Neural cell (in vitro differentiated cells): ENCODE results near the gene CGB3. TPM values are rescaled to one million over a fixed set of nuclear protein-coding genes. Genes with fewer than 3 reads are reported as not detected.

Source experiments
- H2AFZ ChIP-seq: fragments of 200-600, 300-800 bp; sonication (generic), shearing (Covaris generic); 2 replicates; pipeline ENCODE4 v1.6.0; 2014; ENCODE audit warnings: low read depth, mild to moderate bottlenecking, antibody characterized with exemption, low read length, moderate library complexity
- H3F3A ChIP-seq: fragments of 200-600 bp; shearing (Covaris generic); 2 replicates; pipeline ENCODE4 v1.6.1; 2016; ENCODE audit warnings: mild to moderate bottlenecking, moderate library complexity, mixed read lengths, antibody characterized with exemption, low read length; ENCODE audit not compliant: insufficient read depth, poor library complexity, severe bottlenecking
- H3K27ac ChIP-seq: fragments of 200-600, 300-800 bp; sonication (generic), shearing (Covaris generic); 2 replicates; pipeline ENCODE4 v1.5.1; 2014; ENCODE audit warnings: mild to moderate bottlenecking, low read length, moderate library complexity
- H3K27me3 ChIP-seq: fragments of 300-800, 200-600 bp; sonication (generic), shearing (Covaris generic); 2 replicates; pipeline ENCODE4 v1.6.0; 2014; ENCODE audit warnings: mild to moderate bottlenecking, low read depth, low read length, moderate library complexity; ENCODE audit not compliant: insufficient read depth
- H3K36me3 ChIP-seq: fragments of 300-800, 200-600 bp; sonication (generic), shearing (Covaris generic); 2 replicates; pipeline ENCODE4 v1.5.1; 2014; ENCODE audit warnings: mild to moderate bottlenecking, antibody characterized with exemption, low read length, moderate library complexity; ENCODE audit not compliant: insufficient read depth
- H3K4me2 ChIP-seq: fragments of 300-800, 200-600 bp; sonication (generic), shearing (Covaris generic); 2 replicates; pipeline ENCODE4 v1.6.0; 2014; ENCODE audit warnings: mild to moderate bottlenecking, low read length
- H3K4me3 ChIP-seq: fragments of 300-800, 200-600 bp; sonication (generic), shearing (Covaris generic); 2 replicates; pipeline ENCODE4 v1.5.1; 2014; ENCODE audit warnings: mild to moderate bottlenecking, low read length, moderate library complexity
- H3K79me2 ChIP-seq: fragments of 200-600 bp; shearing (Covaris generic); replicated peaks from 2 replicates; pipeline ENCODE4 v1.6.0; 2014; ENCODE audit warnings: mild to moderate bottlenecking, low read length, moderate library complexity; ENCODE audit not compliant: insufficient read depth
- H3K9ac ChIP-seq: fragments of 300-800, 200-600 bp; sonication (generic), shearing (Covaris generic); 2 replicates; pipeline ENCODE4 v1.6.1; 2016; ENCODE audit warnings: mild to moderate bottlenecking, low read length, mixed read lengths
- H3K9me2 ChIP-seq: fragments of 200-600 bp; shearing (Covaris generic); 2 replicates; pipeline ENCODE4 v1.6.1; 2016; ENCODE audit warnings: mild to moderate bottlenecking, low read length, mixed read lengths; ENCODE audit not compliant: insufficient read depth
- H3K9me3 ChIP-seq: fragments of 200-600, 300-800 bp; sonication (generic), shearing (Covaris generic); 2 replicates; pipeline ENCODE4 v1.6.1; 2016; ENCODE audit warnings: mild to moderate bottlenecking, mixed run types, low read length, moderate library complexity, mixed read lengths
- H4K20me1 ChIP-seq: fragments of 200-600 bp; shearing (Covaris generic); 2 replicates; pipeline ENCODE4 v1.6.1; 2016; ENCODE audit warnings: mild to moderate bottlenecking, mixed run types; ENCODE audit not compliant: insufficient read depth
- EP300 ChIP-seq: fragments of 450-650 bp; conservative IDR thresholded peaks from 2 replicates; pipeline ENCODE4 v1.6.1; 2014; ENCODE audit warnings: antibody characterized with exemption, mild to moderate bottlenecking, moderate library complexity; ENCODE audit not compliant: poor library complexity, severe bottlenecking
- EZH2 ChIP-seq: fragments of 200-600, 300-800 bp; shearing (Covaris generic), sonication (generic); IDR thresholded peaks from 2 replicates; pipeline ENCODE4 v1.6.1; 2014; ENCODE audit warnings: antibody characterized with exemption, low read length, borderline replicate concordance, mild to moderate bottlenecking; ENCODE audit not compliant: insufficient read depth, poor library complexity, severe bottlenecking
- MXI1 ChIP-seq: fragments of 450-650 bp; conservative IDR thresholded peaks from 2 replicates; pipeline ENCODE4 v1.6.1; 2014; ENCODE audit warnings: antibody characterized with exemption, mild to moderate bottlenecking; ENCODE audit not compliant: poor library complexity, severe bottlenecking
- POLR2AphosphoS5 ChIP-seq: IDR thresholded peaks from 2 replicates; pipeline ENCODE4 v1.6.1; 2012
- RAD21 ChIP-seq: fragments of 450-650 bp; conservative IDR thresholded peaks from 2 replicates; pipeline ENCODE4 v1.6.1; 2014; ENCODE audit warnings: antibody characterized with exemption, mild to moderate bottlenecking, moderate library complexity
- SMC3 ChIP-seq: fragments of 450-650 bp; conservative IDR thresholded peaks from 2 replicates; pipeline ENCODE4 v1.6.1; 2014; ENCODE audit warnings: antibody characterized with exemption, mild to moderate bottlenecking, moderate library complexity; ENCODE audit not compliant: poor library complexity
- TAF1 ChIP-seq: IDR thresholded peaks from 2 replicates; pipeline ENCODE4 v1.6.1; 2012; ENCODE audit warnings: low read depth
- polyA plus RNA-seq: library from polyadenylated mRNA; depleted of rRNA; stranded (reverse); fragments of >200 nt; gene quantifications from 2 replicates; pipeline ENCODE4 v1.2.3, GENCODE V29; 2014
- TF ChIP-seq, protein P1 (sequence below): fragments of 450-650 bp; IDR thresholded peaks from 2 replicates; pipeline ENCODE4 v1.5.1; 2014; ENCODE audit warnings: antibody characterized with exemption, mild to moderate bottlenecking, moderate library complexity; ENCODE audit not compliant: poor library complexity, severe bottlenecking
- TF ChIP-seq, protein P2 (sequence below): IDR thresholded peaks from 2 replicates; pipeline ENCODE4 v1.6.1; 2012; ENCODE audit warnings: borderline replicate concordance

The CGB3 gene
- polyA plus RNA-seq, 1 donor from 2014 or later = not detected

DNA sequence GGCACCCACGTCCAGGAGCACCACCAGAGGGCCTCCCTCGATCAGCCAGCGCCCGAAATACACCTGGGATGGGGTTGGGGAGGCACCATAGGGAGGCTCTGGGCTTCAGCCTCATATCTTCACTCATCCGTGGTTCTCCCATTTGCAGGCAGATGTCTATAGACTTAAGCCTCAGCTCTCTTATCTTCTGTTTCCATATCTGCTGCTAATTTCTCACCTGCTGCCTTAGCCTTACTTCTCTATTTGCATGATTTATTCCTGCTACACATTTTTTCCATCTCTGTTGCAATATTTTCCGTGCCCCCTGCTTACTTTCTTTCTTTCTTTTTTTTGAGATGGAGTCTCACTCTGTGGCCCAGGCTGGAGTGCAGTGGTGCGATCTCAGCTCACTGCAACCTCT, 36.8 kb downstream of the CGB3 start:
- no peaks in the 10 kb centered on the region for H4K20me1 ChIP-seq
- no peak overlapping the region for H3K4me2 ChIP-seq
- no peak overlapping the region for H3K9ac ChIP-seq
- peaks cover 6% of the 10 kb centered on the region for H3K79me2 ChIP-seq
- H3K9me2 ChIP-seq = no peaks in the 10 kb centered on the region
- H3K4me3 ChIP-seq = no peak overlapping the region
- no peak overlapping the region for H3K27ac ChIP-seq
- no peaks in the 10 kb centered on the region for H3K27me3 ChIP-seq
- no peak overlapping the region for H2AFZ ChIP-seq
- no peaks in the 10 kb centered on the region for H3F3A ChIP-seq
- H3K9me3 ChIP-seq = no peaks in the 10 kb centered on the region
- TF ChIP-seq SMC3 (no peak), MXI1 (no peak), RAD21 (no peak), TAF1 (no peak), EP300 (no peak), POLR2AphosphoS5 (no peak), EZH2 (no peak)
- TF ChIP-seq, protein P1, sequence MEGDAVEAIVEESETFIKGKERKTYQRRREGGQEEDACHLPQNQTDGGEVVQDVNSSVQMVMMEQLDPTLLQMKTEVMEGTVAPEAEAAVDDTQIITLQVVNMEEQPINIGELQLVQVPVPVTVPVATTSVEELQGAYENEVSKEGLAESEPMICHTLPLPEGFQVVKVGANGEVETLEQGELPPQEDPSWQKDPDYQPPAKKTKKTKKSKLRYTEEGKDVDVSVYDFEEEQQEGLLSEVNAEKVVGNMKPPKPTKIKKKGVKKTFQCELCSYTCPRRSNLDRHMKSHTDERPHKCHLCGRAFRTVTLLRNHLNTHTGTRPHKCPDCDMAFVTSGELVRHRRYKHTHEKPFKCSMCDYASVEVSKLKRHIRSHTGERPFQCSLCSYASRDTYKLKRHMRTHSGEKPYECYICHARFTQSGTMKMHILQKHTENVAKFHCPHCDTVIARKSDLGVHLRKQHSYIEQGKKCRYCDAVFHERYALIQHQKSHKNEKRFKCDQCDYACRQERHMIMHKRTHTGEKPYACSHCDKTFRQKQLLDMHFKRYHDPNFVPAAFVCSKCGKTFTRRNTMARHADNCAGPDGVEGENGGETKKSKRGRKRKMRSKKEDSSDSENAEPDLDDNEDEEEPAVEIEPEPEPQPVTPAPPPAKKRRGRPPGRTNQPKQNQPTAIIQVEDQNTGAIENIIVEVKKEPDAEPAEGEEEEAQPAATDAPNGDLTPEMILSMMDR = no peak
- TF ChIP-seq, protein P2, sequence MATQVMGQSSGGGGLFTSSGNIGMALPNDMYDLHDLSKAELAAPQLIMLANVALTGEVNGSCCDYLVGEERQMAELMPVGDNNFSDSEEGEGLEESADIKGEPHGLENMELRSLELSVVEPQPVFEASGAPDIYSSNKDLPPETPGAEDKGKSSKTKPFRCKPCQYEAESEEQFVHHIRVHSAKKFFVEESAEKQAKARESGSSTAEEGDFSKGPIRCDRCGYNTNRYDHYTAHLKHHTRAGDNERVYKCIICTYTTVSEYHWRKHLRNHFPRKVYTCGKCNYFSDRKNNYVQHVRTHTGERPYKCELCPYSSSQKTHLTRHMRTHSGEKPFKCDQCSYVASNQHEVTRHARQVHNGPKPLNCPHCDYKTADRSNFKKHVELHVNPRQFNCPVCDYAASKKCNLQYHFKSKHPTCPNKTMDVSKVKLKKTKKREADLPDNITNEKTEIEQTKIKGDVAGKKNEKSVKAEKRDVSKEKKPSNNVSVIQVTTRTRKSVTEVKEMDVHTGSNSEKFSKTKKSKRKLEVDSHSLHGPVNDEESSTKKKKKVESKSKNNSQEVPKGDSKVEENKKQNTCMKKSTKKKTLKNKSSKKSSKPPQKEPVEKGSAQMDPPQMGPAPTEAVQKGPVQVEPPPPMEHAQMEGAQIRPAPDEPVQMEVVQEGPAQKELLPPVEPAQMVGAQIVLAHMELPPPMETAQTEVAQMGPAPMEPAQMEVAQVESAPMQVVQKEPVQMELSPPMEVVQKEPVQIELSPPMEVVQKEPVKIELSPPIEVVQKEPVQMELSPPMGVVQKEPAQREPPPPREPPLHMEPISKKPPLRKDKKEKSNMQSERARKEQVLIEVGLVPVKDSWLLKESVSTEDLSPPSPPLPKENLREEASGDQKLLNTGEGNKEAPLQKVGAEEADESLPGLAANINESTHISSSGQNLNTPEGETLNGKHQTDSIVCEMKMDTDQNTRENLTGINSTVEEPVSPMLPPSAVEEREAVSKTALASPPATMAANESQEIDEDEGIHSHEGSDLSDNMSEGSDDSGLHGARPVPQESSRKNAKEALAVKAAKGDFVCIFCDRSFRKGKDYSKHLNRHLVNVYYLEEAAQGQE = no peak
- H3K36me3 ChIP-seq = no peaks in the 10 kb centered on the region

DNA sequence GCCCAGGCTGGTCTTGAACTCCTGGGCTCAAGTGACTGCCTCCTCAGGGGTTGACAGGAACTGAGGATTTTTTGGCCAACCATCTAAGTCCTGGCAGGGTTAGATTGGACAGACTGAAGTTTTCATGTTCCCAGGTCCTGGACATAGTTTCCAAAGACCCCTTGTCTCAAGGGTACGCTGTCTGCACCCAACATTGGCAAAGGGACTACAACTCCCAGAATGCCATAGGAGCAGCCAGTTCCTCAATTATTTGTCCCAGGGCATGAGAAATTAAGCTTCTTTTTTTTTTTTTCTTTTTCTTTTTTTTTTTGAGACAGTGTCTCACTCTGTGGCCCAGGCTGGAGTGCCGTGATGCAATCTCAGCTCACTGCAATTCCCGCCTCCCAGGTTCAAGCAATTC, 37.9 kb downstream of the CGB3 start:
- H3F3A ChIP-seq = no peaks in the 10 kb centered on the region
- H4K20me1 ChIP-seq = no peaks in the 10 kb centered on the region
- H3K27me3 ChIP-seq = no peaks in the 10 kb centered on the region
- no peak overlapping the region for H3K27ac ChIP-seq
- no peaks in the 10 kb centered on the region for H3K36me3 ChIP-seq
- no peak overlapping the region for H3K9ac ChIP-seq
- no peak overlapping the region for H2AFZ ChIP-seq
- TF ChIP-seq, protein P2 = no peak
- no peak overlapping the region for H3K4me3 ChIP-seq
- no peaks in the 10 kb centered on the region for H3K79me2 ChIP-seq
- no peak overlapping the region for H3K4me2 ChIP-seq
- no peaks in the 10 kb centered on the region for H3K9me3 ChIP-seq
- no peaks in the 10 kb centered on the region for H3K9me2 ChIP-seq
